Testis (tissue), 2 donors: ENCODE measurements around the gene SBK1.

Experiments used
- CTCF ChIP-seq, 3 experiments: fragments of 450-650 bp in 2 of 3; fragments of 200-600 bp in 1 of 3; sonication (generic) in 1 of 3; IDR thresholded peaks; one replicate each; pipeline ENCODE4 v1.5.1; 2016 to 2019; ENCODE audit warnings: antibody characterized with exemption in 3 of 3, mild to moderate bottlenecking in 2 of 3, moderate library complexity in 1 of 3
- POLR2A ChIP-seq: fragments of 450-650 bp; IDR thresholded peaks from one replicate; pipeline ENCODE4 v1.6.1; 2017; ENCODE audit warnings: antibody characterized with exemption, mild to moderate bottlenecking, moderate library complexity

- no peak for TF ChIP-seq CTCF (IDR thresholded peaks at IDR 0.05)
- no peak for TF ChIP-seq POLR2A
Measured at GRCh38 chr16:28289939-28290858, 2.1 kb upstream of the SBK1 start.
